Measurements from ENCODE around the gene PDE2A.

PDE2A gene

DNA sequence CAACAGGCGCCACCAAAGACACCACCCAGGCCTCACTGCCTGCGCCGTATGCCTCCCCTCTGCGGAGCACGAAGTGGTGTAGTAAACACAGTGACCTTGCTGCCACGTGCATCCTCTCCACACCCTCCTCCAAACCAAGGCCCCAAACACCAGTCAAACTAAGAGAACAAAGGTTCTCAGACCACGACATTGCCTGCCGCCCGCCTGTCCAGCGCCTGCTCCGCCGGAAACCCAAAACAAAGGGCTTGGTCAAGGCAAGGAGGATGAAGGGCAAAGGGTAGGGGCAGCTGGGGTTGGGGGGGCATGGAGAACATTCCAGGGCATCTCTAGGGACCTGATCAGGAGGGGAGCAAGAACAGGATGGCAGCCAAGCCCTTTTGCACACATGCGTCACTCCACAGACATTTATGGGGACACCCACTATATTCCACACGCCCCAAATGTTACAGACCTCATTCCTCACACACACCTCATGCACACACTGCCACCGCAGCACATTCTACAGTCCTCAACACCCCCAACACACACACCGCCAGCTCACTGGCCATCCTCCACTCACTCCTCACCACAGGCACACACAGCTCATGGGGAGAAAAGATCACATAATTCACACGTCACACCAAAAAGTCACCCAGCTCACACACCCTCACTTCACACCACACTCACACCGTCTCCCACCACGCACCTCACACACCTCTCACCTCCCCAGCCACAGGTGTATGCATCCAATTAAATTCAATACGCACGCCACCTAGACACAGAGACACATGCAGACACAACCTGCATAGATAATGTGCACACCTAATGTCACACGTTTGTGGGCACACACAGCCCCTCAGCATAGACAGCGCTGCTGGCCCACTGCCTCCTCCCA lies 34.5 kb downstream of the PDE2A start:
- no peaks in the 10 kb centered on the region for H3K36me3 ChIP-seq (ENCODE audit: insufficient read depth, low read length)
- no peak overlapping the region for H2AFZ ChIP-seq (ENCODE audit: low read depth, low read length)
- peaks cover 59% of the 10 kb centered on the region for H3K27me3 ChIP-seq (ENCODE audit: insufficient read depth, low read length)
- H3K4me3 ChIP-seq (ENCODE audit: low read length): no peak overlapping the region
- H3K9me3 ChIP-seq (ENCODE audit: low read length): no peaks in the 10 kb centered on the region
- peaks cover 6% of the 10 kb centered on the region for H3K4me1 ChIP-seq (ENCODE audit: insufficient read depth, low read length)

DNA sequence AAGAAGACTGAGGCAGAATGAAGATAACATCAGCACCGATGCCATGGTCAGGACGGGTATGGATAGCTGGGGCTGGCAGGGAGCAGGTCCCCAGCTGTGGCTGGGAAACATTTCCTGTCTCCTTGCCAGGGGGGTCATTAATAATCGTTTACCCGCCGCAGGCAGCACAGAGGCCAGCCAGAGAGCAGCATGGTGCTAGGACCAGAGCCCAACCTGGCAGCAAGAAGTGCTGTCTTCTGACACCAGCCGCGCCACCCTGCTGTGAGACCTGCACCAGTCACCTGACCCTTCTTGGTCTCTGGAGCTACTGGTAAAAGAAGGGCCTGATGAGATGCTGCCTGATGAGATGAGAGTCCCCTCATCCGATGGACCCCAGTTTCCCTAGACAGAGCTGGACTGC lies 36.3 kb downstream of the PDE2A start:
- no peaks in the 10 kb centered on the region for H3K36me3 ChIP-seq (ENCODE audit: insufficient read depth, low read length)
- no peak overlapping the region for H3K4me3 ChIP-seq (ENCODE audit: low read length)
- no peak overlapping the region for H2AFZ ChIP-seq (ENCODE audit: low read depth, low read length)
- H3K4me1 ChIP-seq (ENCODE audit: insufficient read depth, low read length): peaks cover 6% of the 10 kb centered on the region
- H3K9me3 ChIP-seq (ENCODE audit: low read length): no peaks in the 10 kb centered on the region
- H3K27me3 ChIP-seq (ENCODE audit: insufficient read depth, low read length): peaks cover 74% of the 10 kb centered on the region

DNA sequence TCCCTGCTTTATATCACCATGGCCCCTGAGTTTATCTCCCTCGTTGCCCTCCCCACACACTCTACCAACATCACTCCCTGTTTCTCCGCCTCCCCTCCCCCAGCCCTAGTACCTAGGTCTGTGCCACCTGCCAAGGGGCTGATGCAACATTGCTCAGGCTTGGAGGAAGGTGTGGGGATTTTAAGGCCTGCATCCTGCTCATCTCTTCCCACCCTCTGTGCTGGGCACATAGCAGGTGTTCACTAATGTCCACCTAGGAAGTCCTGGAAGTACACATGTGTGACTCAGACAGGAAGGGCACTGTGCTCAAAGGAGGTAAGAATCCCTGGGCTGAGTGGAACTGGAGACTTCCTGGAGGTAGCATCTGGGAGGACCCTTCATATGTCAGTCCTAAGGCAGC lies 37.0 kb downstream of the PDE2A start:
- peaks cover 75% of the 10 kb centered on the region for H3K27me3 ChIP-seq (ENCODE audit: insufficient read depth, low read length)

DNA sequence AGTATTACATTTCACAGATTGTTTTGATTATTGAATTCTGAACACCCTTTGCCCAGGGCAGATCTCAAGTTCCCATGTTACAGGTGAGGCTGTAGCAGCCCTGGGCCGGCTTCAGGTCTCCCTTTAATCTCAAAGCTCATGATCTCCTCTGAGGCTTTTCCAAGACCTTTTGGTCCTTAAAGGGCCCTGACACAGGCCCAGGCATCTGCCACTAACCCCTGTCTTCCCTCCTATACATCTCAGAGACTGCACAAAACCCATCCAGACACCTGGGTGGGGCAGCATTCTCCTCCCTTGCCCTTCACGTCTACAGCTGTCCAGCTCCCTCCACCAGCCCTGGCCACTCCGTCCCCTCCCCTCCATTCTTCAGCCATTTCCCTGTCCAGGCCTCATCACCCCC lies 37.8 kb downstream of the PDE2A start:
- Histone ChIP-seq H3K4me3 (ENCODE audit: low read length) (no peak overlapping the region), H3K4me1 (ENCODE audit: insufficient read depth, low read length) (peaks cover 6% of the 10 kb centered on the region), H2AFZ (ENCODE audit: low read depth, low read length) (no peak overlapping the region), H3K27me3 (ENCODE audit: insufficient read depth, low read length) (peaks cover 69% of the 10 kb centered on the region), H3K36me3 (ENCODE audit: insufficient read depth, low read length) (no peaks in the 10 kb centered on the region), H3K9me3 (ENCODE audit: low read length) (no peaks in the 10 kb centered on the region)

More for the DNA sequence above, 37.0 kb downstream of the PDE2A start:
- Histone ChIP-seq H3K4me1 (ENCODE audit: insufficient read depth, low read length) (peaks cover 6% of the 10 kb centered on the region), H3K36me3 (ENCODE audit: insufficient read depth, low read length) (no peaks in the 10 kb centered on the region), H2AFZ (ENCODE audit: low read depth, low read length) (no peak overlapping the region), H3K9me3 (ENCODE audit: low read length) (no peaks in the 10 kb centered on the region), H3K4me3 (ENCODE audit: low read length) (no peak overlapping the region)

DNA sequence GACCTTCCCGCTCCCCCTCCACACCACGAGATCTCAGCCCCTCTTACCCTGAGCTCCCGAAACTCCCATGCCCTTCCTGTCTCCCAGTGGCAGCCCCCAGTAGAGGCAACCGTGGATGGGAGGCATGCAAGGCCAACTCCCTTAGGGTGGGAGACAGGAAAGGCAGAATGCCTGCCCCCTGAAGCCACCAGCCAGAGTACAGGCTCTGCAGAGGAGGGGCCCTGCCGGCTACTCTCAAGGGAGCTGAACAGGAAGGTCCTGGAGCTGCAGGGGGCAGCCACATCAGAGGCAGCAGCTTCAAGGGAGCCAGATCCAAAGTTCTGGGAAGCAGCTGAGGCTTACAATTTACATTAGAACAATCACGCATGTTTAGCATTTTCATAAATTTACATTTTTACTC lies 38.3 kb downstream of the PDE2A start:
- H2AFZ ChIP-seq (ENCODE audit: low read depth, low read length): no peak overlapping the region
- H3K4me1 ChIP-seq (ENCODE audit: insufficient read depth, low read length): peaks cover 6% of the 10 kb centered on the region
- peaks cover 65% of the 10 kb centered on the region for H3K27me3 ChIP-seq (ENCODE audit: insufficient read depth, low read length)
- no peak overlapping the region for H3K4me3 ChIP-seq (ENCODE audit: low read length)
- H3K36me3 ChIP-seq (ENCODE audit: insufficient read depth, low read length): no peaks in the 10 kb centered on the region
- H3K9me3 ChIP-seq (ENCODE audit: low read length): no peaks in the 10 kb centered on the region

DNA sequence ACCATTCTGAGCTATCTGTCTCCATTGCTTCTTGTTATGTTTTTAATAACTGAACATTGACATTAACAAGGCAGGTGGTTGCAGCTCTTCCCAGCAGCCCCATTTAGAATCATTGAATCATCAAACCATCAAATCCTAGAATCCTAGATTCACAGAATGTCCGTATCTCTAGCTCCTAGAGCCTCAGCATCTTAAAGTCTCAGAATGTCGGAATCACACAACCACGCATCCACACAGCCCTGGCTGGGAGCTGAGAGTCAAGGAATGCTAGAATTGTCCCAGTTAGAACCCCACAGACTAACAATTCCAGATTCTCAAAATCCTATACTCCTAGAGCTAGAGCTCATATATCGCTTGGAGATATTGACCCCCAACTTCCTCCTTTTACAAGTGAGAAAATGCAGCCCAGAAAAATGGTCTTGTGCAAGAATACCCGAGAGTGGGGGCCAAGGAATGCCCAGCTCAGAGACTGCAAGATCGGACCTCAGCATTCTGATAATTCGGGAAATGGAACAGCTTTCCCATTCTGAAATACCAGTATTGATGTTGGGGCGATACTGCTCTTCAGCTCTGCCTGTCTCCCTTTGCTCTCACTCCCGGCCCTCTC lies 38.8 kb downstream of the PDE2A start:
- no peaks in the 10 kb centered on the region for H3K9me3 ChIP-seq (ENCODE audit: low read length)
- H3K4me1 ChIP-seq (ENCODE audit: insufficient read depth, low read length): peaks cover 6% of the 10 kb centered on the region
- H3K27me3 ChIP-seq (ENCODE audit: insufficient read depth, low read length): peaks cover 62% of the 10 kb centered on the region
- H3K4me3 ChIP-seq (ENCODE audit: low read length): no peak overlapping the region
- H2AFZ ChIP-seq (ENCODE audit: low read depth, low read length): no peak overlapping the region
- no peaks in the 10 kb centered on the region for H3K36me3 ChIP-seq (ENCODE audit: insufficient read depth, low read length)

DNA sequence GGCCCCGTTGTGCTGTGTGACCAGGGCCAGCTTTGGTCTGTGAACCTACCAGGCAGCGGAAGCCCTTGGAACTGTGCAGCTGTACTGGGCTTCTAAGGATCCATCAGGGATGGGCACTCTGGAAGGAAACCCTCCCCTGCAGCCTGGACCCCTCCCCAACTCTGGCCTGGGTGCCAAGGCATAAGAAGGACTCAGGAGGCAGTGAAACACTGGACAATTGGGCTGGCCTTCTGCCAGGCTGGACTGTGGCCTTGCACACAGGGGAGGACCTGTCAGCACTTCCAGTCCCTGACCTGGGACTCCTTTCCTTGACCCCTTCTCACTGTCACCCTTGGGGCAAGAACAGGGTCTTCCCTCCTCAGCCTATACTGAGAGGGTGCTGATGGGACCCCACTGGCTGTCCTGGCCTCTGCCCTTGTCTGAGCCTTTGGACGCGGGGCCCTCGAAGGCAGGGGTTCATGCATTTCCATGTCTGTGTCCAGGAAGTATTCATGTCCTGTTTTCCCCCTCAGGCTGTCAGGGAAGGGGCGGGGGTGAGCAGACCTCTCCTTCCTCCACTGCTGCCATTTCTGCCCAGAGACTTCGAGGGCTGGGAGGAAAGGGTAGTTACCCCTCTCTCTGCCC lies 39.6 kb downstream of the PDE2A start:
- H3K36me3 ChIP-seq (ENCODE audit: insufficient read depth, low read length): no peaks in the 10 kb centered on the region
- H3K4me1 ChIP-seq (ENCODE audit: insufficient read depth, low read length): peaks cover 3% of the 10 kb centered on the region

DNA sequence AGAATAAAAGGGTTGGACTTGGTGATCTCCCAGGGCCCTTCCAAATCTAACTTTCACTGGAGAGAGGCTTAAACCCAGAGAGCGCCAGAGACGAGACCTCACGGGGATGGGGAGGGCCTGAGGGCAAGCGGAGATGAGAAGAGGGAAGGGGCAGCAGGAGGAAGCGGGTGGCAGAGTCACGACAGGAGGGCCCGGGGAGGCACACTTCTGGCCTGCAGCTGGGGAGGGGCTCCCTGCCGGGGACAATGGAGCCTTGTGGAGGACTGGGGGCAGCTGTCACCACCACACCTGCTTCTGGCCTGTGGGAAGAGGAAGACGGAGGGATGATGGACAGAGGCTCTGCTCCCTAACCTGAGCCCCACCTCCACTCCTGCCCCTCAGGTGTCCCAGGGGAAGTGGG lies 40.2 kb downstream of the PDE2A start:
- Histone ChIP-seq H3K4me1 (ENCODE audit: insufficient read depth, low read length) (no peaks in the 10 kb centered on the region), H3K4me3 (ENCODE audit: low read length) (no peak overlapping the region), H3K9me3 (ENCODE audit: low read length) (no peaks in the 10 kb centered on the region), H3K36me3 (ENCODE audit: insufficient read depth, low read length) (no peaks in the 10 kb centered on the region), H3K27me3 (ENCODE audit: insufficient read depth, low read length) (peaks cover 53% of the 10 kb centered on the region), H2AFZ (ENCODE audit: low read depth, low read length) (no peak overlapping the region)

More for the DNA sequence above, 39.6 kb downstream of the PDE2A start:
- peaks cover 54% of the 10 kb centered on the region for H3K27me3 ChIP-seq (ENCODE audit: insufficient read depth, low read length)
- H3K9me3 ChIP-seq (ENCODE audit: low read length): no peaks in the 10 kb centered on the region
- H2AFZ ChIP-seq (ENCODE audit: low read depth, low read length): no peak overlapping the region
- H3K4me3 ChIP-seq (ENCODE audit: low read length): no peak overlapping the region

DNA sequence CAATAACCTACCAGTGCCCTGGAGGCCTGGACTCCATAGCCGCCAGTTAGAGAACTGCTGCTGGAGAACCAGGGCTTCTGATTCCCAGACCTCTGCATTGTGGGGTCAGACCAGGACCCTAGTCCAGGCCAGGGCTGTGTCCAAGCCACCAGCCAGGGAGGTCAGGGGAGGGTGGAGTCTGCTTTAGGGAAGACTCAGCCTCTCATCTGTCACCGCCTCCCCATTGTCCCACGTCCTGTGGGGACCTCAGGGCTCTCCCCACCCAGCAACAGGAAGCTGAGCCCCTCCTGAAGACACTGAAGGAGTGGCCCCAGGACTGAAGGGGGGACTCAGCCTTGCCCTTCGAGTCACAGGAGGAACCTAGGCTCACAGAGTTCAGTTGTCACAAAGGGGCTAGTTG lies 41.2 kb downstream of the PDE2A start:
- Histone ChIP-seq H2AFZ (ENCODE audit: low read depth, low read length) (no peak overlapping the region), H3K4me1 (ENCODE audit: insufficient read depth, low read length) (no peaks in the 10 kb centered on the region), H3K27me3 (ENCODE audit: insufficient read depth, low read length) (peaks cover 49% of the 10 kb centered on the region), H3K36me3 (ENCODE audit: insufficient read depth, low read length) (no peaks in the 10 kb centered on the region), H3K4me3 (ENCODE audit: low read length) (no peak overlapping the region), H3K9me3 (ENCODE audit: low read length) (no peaks in the 10 kb centered on the region)

DNA sequence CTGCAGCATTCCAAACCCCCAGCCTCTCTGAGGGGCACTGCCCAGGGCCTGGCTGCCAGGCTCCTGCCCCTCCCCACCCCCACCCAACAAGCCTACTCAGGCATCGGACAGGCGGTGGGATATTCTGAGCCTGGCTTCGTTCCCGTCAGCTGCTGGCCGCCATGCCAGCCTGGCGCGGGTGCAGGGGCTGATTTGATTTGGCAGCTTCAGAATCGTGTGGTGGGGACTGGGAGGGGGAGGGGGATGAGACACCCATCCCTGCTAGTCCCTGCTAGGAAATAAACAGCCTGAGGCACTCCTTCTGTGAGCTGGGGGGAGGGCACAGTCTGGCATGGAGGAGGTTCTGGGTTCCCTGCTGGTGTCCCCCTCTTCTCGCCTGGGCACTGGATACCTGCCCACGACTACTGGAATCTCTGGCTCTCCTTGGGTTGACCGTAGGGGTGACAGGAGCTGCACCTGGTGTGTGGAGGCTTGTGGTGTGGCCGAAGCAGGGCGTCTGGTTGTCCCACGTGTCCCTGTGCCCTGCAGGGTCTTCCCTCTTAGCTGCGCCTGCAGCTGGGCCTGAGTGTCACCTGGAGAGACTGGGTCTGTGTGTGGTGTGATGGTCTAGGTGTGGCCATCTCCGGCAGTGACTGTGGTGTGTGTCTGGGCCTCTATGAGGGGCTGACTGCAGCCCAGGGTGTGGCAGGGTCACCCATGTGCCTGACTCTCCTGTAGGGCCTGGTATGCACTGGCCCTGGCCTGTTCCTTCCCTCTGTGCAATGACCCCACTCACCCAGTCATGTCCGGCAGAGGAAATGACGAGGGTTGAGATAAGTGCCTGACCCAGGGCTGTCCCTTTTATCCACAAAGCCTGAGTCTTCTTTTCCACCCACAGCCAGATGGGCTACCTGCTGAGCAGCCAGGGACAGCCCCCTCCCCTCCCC lies 42.2 kb downstream of the PDE2A start:
- no peak overlapping the region for H2AFZ ChIP-seq (ENCODE audit: low read depth, low read length)
- peaks cover 51% of the 10 kb centered on the region for H3K27me3 ChIP-seq (ENCODE audit: insufficient read depth, low read length)
- no peaks in the 10 kb centered on the region for H3K36me3 ChIP-seq (ENCODE audit: insufficient read depth, low read length)
- no peak overlapping the region for H3K4me3 ChIP-seq (ENCODE audit: low read length)
- H3K9me3 ChIP-seq (ENCODE audit: low read length): no peaks in the 10 kb centered on the region
- H3K4me1 ChIP-seq (ENCODE audit: insufficient read depth, low read length): no peaks in the 10 kb centered on the region

DNA sequence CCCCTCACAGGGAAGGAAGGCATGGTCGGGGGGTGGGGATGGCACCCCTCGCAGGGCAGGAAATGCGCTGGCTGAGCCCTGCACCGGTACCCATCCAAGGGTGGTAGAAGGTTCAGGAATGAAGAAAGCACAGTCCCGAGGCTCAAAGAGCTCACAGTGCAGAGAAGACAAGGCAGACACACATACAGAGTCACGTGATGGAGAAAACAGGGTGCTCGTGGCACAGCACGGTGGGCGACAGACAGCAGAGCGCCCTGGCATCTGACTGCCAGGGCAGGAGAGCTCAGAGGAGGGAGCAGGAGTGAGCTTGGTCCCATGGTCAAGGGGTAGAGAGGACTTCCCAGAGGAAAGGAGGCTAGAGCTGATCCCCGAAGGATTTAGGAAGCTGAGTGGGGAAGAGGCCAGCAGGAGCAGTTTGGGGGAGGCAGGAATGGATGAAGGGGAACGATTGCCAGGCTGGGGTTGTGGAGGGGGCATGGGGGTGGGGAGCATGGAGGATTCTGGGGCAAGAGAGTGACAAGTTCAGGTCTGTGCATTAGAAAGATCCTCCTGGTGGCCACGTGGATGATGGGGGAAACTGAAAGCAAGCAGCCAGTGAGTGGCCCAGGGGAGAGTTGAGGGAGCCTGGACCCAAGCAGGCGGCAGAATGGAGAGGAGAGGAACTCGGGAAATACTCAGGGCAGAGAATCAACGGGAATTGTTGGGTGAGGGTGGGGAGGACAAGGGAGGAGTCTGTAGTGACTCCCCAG lies 43.9 kb downstream of the PDE2A start:
- Histone ChIP-seq H3K36me3 (ENCODE audit: insufficient read depth, low read length) (no peaks in the 10 kb centered on the region), H3K4me1 (ENCODE audit: insufficient read depth, low read length) (peaks cover 4% of the 10 kb centered on the region), H3K4me3 (ENCODE audit: low read length) (no peak overlapping the region), H3K27me3 (ENCODE audit: insufficient read depth, low read length) (peaks cover 45% of the 10 kb centered on the region), H2AFZ (ENCODE audit: low read depth, low read length) (no peak overlapping the region), H3K9me3 (ENCODE audit: low read length) (no peaks in the 10 kb centered on the region)

DNA sequence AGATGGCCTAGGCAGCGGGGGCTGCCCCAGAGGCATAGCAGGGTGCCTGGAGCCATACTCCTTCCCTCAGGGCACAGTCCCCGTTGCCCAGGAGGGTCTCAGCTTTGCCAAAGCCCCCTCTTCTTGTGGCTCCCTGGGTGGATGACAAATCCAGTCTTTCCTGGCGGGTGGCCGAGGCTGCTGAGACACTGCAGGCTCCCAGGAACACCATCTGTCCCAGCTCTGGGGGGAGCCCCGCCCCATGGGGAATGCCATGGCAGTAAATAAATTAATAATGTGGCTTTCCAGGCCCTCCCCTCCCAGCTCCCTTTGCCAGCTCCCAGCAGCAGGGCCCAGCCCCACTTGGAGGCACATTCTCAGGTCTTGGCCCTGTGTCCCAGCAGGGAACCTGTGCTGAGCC lies 45.0 kb downstream of the PDE2A start:
- H3K27me3 ChIP-seq (ENCODE audit: insufficient read depth, low read length): peaks cover 35% of the 10 kb centered on the region
- H3K36me3 ChIP-seq (ENCODE audit: insufficient read depth, low read length): no peaks in the 10 kb centered on the region
- H3K4me3 ChIP-seq (ENCODE audit: low read length): no peak overlapping the region
- H2AFZ ChIP-seq (ENCODE audit: low read depth, low read length): no peak overlapping the region
- H3K4me1 ChIP-seq (ENCODE audit: insufficient read depth, low read length): peaks cover 4% of the 10 kb centered on the region
- H3K9me3 ChIP-seq (ENCODE audit: low read length): no peaks in the 10 kb centered on the region

Data from neuron (in vitro differentiated cells).